ENCODE data around the gene PTPRT.
"Not testable (repeated sequence)": the region's sequence is repeated elsewhere in the genome, so short reads cannot be mapped to it uniquely, and the experiment has no call there.

Gene PTPRT

GRCh38 chr20:42901689-42902440 lies 287.8 kb downstream of the PTPRT start:
- FAIRE-seq, result no peak

DNA sequence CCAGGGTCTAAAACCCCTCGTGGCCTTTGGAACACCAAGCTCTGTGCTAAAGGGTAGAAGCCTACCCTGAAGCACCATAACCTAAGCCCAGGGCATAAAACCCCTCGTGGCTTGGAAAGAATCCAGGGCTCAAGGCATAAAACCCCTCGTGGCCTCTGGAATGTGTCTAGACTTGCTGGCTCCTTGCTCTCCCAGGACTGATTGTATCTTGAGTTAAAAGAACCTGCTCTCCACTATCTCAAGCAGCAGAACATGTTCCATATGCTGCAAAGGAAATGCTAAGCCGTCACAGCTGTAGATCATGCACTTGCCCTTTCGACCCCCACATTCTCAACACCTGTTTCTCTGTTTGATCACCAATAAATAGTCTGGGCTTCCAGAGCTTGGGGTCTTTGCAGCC lies 288.9 kb downstream of the PTPRT start:
- not testable (repeated sequence) for FAIRE-seq

DNA sequence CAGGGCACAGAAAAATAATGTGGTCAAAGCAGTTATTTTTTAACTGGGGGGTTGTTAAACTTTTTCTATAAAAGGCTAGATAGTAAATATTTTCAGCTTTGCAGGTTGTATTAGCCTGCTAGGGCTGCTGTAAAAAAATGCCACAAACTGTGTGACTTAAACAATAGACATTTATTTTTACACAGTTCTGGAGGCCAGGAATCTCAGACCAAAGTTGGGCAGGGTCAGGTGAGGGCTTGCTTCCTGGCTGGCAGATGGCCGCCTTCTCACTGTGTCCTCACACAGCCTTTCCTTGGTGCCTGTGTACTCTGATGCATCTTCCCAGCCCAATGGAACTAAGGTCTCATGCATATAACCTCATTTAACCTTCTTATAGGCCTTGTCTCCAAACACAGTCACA lies 294.7 kb downstream of the PTPRT start:
- no peak for FAIRE-seq

DNA sequence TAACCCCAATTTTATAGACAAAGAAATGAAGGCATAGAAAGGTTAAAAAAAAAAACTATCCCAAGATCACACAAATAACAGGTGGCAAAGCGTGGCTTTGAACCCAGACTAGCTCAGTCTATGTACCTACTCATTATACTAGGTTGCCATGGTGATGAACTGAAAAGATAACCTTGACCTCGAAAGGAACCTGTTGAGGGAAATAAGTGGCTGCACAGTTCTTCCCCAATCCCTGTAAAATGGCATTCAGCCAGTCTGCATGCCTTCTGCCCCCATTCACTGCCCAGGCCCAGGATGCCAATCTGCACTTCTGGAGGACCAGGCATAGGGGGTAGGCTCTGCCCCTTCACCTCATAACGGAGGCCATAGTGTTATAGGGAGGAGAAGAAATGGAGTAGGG lies 295.2 kb downstream of the PTPRT start:
- no peak for FAIRE-seq

DNA sequence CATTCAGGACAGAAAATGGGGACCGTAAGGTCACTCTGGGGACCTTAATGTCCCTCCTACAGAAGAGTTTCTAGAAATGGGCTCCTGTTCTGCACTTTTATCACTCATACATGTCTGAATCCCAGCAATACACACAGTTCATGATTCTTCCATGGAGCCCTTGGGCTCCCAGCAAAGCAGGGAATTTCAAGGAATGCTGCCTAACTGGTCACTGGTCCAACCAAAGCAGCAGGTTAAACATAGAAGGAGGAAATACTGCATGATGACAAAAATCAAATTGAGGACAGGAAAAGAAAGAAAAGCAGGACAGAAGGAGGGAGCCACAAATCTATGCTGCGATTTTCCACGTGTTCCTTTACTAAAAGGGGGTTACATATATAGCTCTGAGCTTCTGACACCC lies 300.2 kb downstream of the PTPRT start:
- FAIRE-seq, result no peak

- no peak for FAIRE-seq
These were observed 302.4 kb downstream of the PTPRT start for GRCh38 chr20:42887281-42887680.

- FAIRE-seq, result no peak
These were observed 302.9 kb downstream of the PTPRT start for GRCh38 chr20:42886801-42887200.

DNA sequence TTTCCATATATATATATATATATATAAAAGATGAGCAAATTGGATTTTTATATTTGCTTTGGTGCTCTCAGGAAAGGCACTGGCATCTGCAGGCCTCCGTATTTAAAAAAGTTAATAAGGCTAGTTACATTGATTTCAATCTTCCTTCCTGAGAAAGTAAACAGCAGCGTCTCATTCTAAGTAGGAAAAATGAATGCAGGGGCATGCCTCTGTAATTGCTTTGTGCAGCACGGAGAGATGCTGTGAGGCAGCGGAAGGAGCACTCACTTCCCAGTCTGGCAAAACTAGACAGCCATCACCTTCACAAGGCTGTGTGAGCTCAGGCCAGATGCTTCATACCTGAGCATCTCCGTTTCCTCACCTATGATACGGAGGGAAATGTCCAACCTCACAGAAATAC lies 303.7 kb downstream of the PTPRT start:
- no peak for FAIRE-seq

DNA sequence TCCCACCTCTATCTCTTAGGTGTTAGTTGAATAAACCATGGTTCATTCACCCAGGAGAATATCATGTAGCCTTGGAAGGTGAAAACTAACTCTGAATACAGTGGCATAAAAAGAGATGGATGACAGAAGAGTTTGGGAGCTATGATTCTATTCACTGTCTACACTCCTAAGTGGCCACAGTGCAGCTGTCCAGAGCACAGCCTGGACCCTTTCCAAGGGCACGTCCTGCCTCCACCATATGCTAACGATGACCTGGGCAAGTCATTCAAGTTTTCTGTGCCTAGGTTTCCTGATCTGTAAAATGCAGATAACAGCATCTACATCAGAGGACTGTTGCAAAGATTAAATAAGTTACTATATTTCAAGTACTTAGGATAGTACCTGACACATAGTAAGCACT lies 314.1 kb downstream of the PTPRT start:
- no peak for FAIRE-seq

DNA sequence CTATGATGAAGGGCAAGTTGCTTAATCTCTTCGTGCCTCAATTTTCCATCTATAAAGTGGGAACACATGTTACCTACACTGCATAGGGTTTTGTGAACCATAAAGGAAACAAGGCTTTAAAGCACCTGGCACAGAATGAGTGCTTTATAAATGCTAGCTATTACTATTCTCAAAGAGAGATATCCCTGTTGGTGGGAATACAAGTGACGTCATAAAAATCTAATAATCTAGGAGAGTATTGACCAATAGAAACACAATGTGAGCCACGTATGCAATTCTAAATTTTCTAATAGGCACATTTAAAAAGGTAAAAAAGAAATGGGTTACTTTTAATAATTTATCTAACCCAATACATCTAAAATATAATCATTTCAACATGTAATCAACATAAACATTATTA lies 316.4 kb downstream of the PTPRT start:
- FAIRE-seq, result no peak

DNA sequence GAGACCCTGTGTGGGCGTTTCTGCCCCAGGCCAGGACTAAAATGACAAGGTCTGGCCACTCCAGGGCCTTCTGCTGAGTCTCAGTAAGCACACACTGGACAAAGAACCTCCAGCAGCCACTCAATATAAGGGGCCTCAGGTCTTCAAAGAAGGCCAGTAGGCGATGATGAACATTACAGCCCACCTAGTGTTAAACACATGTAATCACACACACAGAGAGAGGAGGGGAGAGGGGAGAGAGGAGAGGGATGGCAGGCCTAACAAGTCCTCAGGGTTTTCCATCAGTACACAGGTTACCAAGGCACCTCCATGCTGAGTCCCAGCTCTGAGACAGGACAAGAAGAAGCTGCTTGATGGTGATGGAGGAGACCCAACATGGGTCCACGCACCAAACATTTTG lies 325.6 kb downstream of the PTPRT start:
- FAIRE-seq, result no peak

GRCh38 chr20:42862446-42862845 lies 327.3 kb downstream of the PTPRT start:
- FAIRE-seq, result no peak

DNA sequence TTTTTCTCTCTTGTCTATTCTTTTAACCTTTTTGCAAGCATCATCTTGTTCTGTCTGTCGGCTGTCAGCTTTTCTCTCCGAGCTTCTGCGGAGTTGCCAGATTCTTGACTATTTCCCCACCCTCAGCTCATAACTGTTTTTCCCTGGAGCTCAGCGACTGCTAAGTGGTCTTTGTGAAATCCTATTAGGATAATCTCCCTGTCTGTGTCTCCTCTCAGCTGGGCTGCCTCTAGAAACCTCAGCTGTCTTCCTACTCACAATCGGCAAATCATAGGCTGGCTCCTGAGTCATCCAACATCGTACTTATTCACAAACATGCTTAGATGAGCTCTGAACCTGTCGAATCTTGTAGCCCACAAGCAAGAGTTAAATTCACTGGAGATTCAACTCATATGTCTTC lies 332.3 kb downstream of the PTPRT start:
- FAIRE-seq, result no peak

DNA sequence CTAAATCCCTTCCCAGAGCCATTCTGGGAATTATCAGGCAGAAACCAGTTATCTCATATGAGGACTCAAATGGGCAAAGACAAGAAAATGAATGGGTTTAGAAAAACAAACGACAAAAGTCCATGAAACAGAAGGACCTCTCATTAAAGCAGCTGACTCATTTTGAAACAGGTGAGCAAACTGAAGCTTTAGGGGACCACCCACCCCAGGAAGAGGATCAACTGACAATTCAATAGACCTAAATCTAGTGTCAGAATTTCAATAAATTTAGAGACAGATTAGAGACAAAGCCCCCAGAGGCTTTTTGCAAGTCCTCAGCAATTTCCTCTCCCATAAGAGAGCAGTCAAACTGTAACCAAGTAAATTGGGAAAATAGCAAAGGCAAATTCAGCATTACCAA lies 333.8 kb downstream of the PTPRT start:
- FAIRE-seq, result no peak

DNA sequence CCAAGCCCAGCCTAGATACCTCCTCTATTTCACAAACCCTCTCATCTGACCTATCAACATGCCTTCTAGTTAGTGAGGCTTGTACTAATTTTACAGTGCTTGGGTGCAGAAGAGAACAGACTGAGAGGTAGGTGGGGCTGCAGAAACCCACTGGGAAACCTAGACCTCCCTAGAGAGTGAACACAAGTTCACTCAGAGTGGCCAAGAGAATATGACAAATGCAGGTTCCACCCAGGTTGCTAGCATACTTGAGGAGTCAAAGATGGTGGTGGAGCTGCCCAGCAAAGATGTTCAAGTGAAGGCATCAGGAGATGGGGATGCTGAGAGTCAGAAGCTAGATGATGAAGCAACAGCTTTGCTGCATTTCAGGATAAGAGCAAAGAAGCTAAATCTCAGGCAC lies 337.0 kb downstream of the PTPRT start:
- FAIRE-seq, result no peak

DNA sequence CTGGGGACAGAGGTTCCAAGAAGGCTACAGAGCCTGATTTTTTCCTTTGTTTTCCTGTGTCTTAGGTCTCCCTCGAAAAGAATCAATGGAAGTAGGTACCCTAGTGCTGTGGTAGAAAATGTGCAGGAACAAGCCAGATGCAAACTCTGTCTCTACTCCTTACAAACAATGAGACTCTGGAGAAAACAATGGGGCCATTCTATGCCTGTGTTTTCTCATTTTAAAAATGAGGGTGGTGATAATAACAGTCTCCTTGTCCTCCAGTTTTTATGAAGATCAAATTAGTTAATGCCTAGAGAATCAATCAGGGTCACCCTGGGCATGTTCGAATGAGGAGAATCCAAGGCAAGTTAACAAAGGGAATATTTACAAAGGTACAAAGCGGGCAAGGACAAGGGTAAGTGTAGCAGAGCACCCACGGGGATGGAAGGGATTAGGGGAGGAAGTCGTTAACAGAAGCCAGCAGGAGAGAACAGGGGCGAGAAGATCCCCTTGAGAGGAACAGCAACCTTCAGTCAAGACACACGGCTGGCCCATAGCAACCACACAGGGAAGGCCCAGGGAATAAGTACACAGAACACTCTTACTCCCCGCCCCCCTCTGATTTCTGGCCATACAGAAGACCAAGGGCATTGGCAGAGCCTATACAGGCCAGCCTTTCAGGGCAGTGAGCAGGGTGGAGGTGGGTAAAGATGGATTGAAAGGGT lies 342.8 kb downstream of the PTPRT start:
- no peak for FAIRE-seq

DNA sequence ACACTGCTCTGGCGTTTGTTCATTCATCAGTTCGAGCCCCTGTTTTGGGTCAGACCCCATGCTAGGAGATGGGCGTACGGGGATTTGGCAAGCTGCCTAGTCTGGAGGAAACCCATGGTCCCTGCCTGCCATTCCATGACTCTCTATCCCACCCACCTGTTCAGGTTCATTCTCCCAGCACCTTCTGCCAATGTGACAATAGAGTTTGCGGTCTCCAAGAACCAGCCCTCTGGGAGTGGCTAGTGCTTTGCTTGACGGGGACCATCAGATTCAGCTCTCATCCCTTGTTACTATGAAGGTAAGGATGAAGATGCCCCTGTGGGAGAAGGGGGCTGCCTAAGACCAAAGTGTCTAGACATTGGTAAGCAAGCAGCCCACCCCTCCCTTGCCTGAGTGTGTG lies 345.0 kb downstream of the PTPRT start:
- FAIRE-seq, result no peak

DNA sequence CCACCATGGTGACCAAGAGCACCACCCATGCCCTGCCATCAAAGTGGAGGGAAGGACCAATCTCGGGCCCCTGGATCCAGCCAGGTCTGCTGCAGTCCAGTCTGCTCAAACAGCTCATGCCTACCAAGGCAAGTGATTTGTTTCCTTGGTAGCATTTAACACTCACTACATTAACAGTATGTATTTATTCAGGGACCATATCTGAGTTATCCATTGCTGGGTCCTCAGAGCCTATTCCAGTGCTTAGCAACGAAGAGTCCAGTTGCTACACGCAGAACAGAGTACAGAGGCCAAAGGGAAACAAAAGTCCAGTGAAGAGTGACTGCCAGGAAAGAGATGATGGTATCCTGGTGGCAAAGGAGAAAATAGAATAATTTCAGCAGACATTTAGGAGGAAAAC lies 352.2 kb downstream of the PTPRT start:
- no peak for FAIRE-seq

DNA sequence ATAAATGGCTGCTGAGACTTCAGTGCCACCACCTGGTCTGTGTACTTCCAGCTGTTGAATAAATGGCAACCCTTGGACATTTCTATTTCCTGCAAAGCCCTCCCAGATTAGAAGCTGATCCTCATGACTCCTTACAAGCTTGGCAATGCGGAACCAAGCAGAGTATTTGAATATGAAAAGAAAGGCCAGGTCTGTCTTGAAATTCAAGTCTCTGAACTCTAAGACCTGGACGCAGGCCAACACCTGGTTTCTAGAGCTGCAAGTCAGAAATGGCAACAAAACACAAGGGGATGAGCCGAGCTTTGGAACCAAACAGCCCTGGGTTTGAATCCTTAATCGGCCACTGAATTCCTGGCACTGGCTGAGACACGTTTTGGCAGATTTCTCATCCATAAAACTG lies 353.4 kb downstream of the PTPRT start:
- FAIRE-seq, result no peak

DNA sequence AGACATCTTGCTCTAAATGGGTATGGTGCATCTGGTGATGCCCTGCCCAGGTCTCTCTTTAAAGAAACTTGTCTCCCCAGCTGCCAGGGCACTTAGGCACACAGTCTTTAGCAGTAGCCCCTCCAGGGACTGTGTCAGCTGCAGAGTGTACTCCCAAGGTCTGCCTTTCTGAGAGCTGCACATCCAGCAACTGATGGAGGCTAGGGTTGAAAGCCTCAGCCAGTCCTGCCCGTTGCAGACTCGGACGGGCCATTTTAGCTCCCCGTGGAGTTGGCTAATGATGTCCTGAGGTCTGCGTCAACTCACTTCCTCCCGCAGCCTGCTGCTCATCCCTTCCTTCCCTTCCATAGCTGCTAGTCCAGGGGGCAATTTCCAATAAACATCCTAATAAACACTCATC lies 381.8 kb downstream of the PTPRT start:
- no peak for FAIRE-seq

- FAIRE-seq, result no peak
These were observed 394.5 kb downstream of the PTPRT start for GRCh38 chr20:42795111-42795695.

GRCh38 chr20:42792052-42792451 lies 397.7 kb downstream of the PTPRT start:
- no peak for FAIRE-seq

DNA sequence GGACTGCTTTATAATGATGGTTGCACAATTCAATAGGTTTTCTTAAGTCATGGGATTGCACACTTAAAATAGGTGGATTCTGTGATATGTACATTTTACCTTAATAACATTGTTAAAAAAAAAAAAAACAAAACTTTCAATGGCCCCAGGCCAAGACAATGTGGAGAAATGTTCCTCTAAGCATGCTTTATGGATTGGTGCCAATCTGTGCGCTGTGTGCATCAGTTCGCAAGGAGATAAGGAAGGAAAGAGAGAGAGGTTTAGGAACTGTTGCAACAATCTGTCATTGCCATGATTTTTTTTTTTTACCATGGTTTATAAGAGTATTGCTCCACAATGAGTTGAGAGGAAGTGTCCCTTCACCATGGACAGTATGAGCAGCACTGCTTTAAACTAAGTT lies 399.6 kb downstream of the PTPRT start:
- FAIRE-seq, result no peak

DNA sequence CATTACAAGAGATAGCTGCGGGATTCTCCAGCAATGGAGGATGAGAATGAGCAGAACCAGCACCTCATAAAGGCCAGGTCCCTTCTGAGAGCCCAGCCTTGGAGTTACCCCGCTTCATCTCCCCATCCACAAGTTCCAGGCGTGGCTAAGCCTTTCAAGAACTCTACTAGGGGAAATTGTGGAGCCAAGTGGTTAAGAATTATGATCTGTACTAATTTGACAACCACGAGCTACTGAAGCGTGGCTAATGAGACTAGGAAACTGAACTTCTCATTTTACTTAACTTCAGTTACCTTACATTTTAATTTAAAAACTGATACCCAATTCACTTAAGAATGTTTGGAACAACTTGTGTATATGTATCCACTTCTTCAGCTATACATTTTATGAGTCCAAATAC lies 401.0 kb downstream of the PTPRT start:
- no peak for FAIRE-seq

All from colon (tissue), 2 donors.